ENCODE data around the gene SEH1L. TPM values are rescaled to one million over a fixed set of nuclear protein-coding genes. Genes with fewer than 3 reads are reported as not detected.
A peak's percentile ranks its signal among the peaks of the same experiment; 100 is the strongest.
"Not testable (repeated sequence)": the region's sequence is repeated elsewhere in the genome, so short reads cannot be mapped to it uniquely, and the experiment has no call there.

The SEH1L gene
- total RNA-seq, 1 experiment from 2014 or later = 116 TPM

- DNase-seq = no peak
- intact Hi-C loops (cut with micrococcal nuclease; ENCODE audit: unreplicated experiment) = no loop called here
- CTCF ChIA-PET = interaction anchor here (0.7 kb wide), 1 partner anchor 14 kb away, joined by 3 read pairs; no protein-coding TSS in a partner anchor
- H3K27me3 ChIP-seq (replicated peaks; ENCODE audit: control insufficient read depth, insufficient read depth, low read length) = no peaks in the 10 kb centered on the region
- H3K9me3 Mint-ChIP-seq (ENCODE audit: unreplicated experiment) = no peaks in the 10 kb centered on the region
- H3K9me3 ChIP-seq = no peaks in the 10 kb centered on the region
- H3K27ac Mint-ChIP-seq (ENCODE audit: unreplicated experiment) = no peak overlapping the region
- no peaks in the 10 kb centered on the region for H3K4me1 ChIP-seq
- no TSS peak for BruUV-seq (replicated peaks)
- no peak for TF ChIP-seq CTCF (IDR thresholded peaks at IDR 0.05; ENCODE audit: insufficient read depth in 1 of 2, low read depth in 1 of 2, low read length in 1 of 2, severe bottlenecking in 1 of 2, unreplicated experiment in 1 of 2)
- peaks cover 2% of the 10 kb centered on the region; the same call in 1 of the 2 replicates for H3K36me3 ChIP-seq (ENCODE audit: control insufficient read depth, insufficient read depth, low read length)
- H3K36me3 Mint-ChIP-seq (ENCODE audit: insufficient read depth, unreplicated experiment) = peaks cover 70% of the 10 kb centered on the region
- H3K4me1 Mint-ChIP-seq (ENCODE audit: low read depth, unreplicated experiment) = peaks cover 14% of the 10 kb centered on the region
- POLR2A ChIA-PET = interaction anchor here (0.8 kb wide), 1 partner anchor 15 kb away, joined by 4 read pairs; the partner anchor contains the start of gene CEP192
- no peak overlapping the region for H3K4me3 ChIP-seq (ENCODE audit: low read depth, low read length)
- no peak overlapping the region for H3K4me3 Mint-ChIP-seq (ENCODE audit: unreplicated experiment)
- no peaks in the 10 kb centered on the region for H3K27me3 Mint-ChIP-seq (ENCODE audit: insufficient read depth, unreplicated experiment)
These were observed 28.5 kb downstream of the SEH1L start for GRCh38 chr18:12976305-12976704.

GRCh38 chr18:12980065-12980464, 32.3 kb downstream of the SEH1L start:
- peaks cover 59% of the 10 kb centered on the region for H3K36me3 Mint-ChIP-seq (ENCODE audit: insufficient read depth, unreplicated experiment)
- H3K4me3 Mint-ChIP-seq (ENCODE audit: unreplicated experiment); H3K9me3 Mint-ChIP-seq (ENCODE audit: unreplicated experiment); H3K9me3 ChIP-seq; BruUV-seq (replicated peaks); intact Hi-C loops (cut with micrococcal nuclease; ENCODE audit: unreplicated experiment); H3K4me1 ChIP-seq; H3K36me3 ChIP-seq (ENCODE audit: control insufficient read depth, insufficient read depth, low read length); H3K4me3 ChIP-seq (ENCODE audit: low read depth, low read length); POLR2A ChIA-PET; H3K27me3 Mint-ChIP-seq (ENCODE audit: insufficient read depth, unreplicated experiment); H3K27ac Mint-ChIP-seq (ENCODE audit: unreplicated experiment); DNase-seq; CTCF ChIA-PET; H3K27me3 ChIP-seq (replicated peaks; ENCODE audit: control insufficient read depth, insufficient read depth, low read length): not testable (repeated sequence)
- H3K4me1 Mint-ChIP-seq (ENCODE audit: low read depth, unreplicated experiment) = peaks cover 12% of the 10 kb centered on the region

- H3K27ac Mint-ChIP-seq (ENCODE audit: unreplicated experiment) = peak overlapping the region; percentile 70
- H3K9me3 ChIP-seq = no peaks in the 10 kb centered on the region
- intact Hi-C loops (cut with micrococcal nuclease; ENCODE audit: unreplicated experiment) = no loop called here
- peaks cover 20% of the 10 kb centered on the region for H3K4me1 Mint-ChIP-seq (ENCODE audit: low read depth, unreplicated experiment)
- H3K4me3 Mint-ChIP-seq (ENCODE audit: unreplicated experiment) = peak overlapping the region; percentile 72
- DNase-seq = no peak
- POLR2A ChIA-PET = no interaction called here
- peak overlapping the region; percentile 78 for H3K4me3 ChIP-seq (ENCODE audit: low read depth, low read length)
- H3K9me3 Mint-ChIP-seq (ENCODE audit: unreplicated experiment) = no peaks in the 10 kb centered on the region
- no peaks in the 10 kb centered on the region for H3K27me3 ChIP-seq (replicated peaks; ENCODE audit: control insufficient read depth, insufficient read depth, low read length)
- BruUV-seq (replicated peaks) = no TSS peak
- CTCF ChIA-PET = no interaction called here
- peaks cover 48% of the 10 kb centered on the region for H3K36me3 Mint-ChIP-seq (ENCODE audit: insufficient read depth, unreplicated experiment)
- TF ChIP-seq CTCF (IDR thresholded peaks at IDR 0.05; ENCODE audit: insufficient read depth in 1 of 2, low read depth in 1 of 2, low read length in 1 of 2, severe bottlenecking in 1 of 2, unreplicated experiment in 1 of 2) = no peak
- H3K36me3 ChIP-seq (ENCODE audit: control insufficient read depth, insufficient read depth, low read length) = no peaks in the 10 kb centered on the region
- H3K27me3 Mint-ChIP-seq (ENCODE audit: insufficient read depth, unreplicated experiment) = no peaks in the 10 kb centered on the region
- peaks cover 8% of the 10 kb centered on the region; the same call in 1 of the 2 replicates for H3K4me1 ChIP-seq
These were observed 41.7 kb downstream of the SEH1L start for GRCh38 chr18:12989397-12990122.
